Liver (tissue), 9 donors: Measurements from ENCODE around the gene KLHDC10. TPM values are rescaled to one million over a fixed set of nuclear protein-coding genes. Genes with fewer than 3 reads are reported as not detected.
"Not testable (repeated sequence)": the region's sequence is repeated elsewhere in the genome, so short reads cannot be mapped to it uniquely, and the experiment has no call there.

Experiments
- DNase-seq: peaks from one replicate; pipeline ENCODE4 v3.0.0-alpha.2; 2017; ENCODE audit warnings: low spot score
- H3K27ac ChIP-seq, 2 donors: one replicate each; pipeline ENCODE4 v1.7.0; 2013; ENCODE audit warnings: inconsistent platforms in 2 of 2, low read length in 2 of 2, control low read depth in 1 of 2, low read depth in 1 of 2, mild to moderate bottlenecking in 1 of 2
- H3K27me3 ChIP-seq, 4 donors: one replicate each; pipeline versions ENCODE4 v1.6.1 to v1.7.0; 2013; ENCODE audit warnings: low read length in 3 of 4, inconsistent platforms in 1 of 4, mild to moderate bottlenecking in 1 of 4, moderate library complexity in 1 of 4; ENCODE audit not compliant: control insufficient read depth in 4 of 4, insufficient read depth in 4 of 4
- H3K36me3 ChIP-seq, 4 donors: one replicate each; pipeline versions ENCODE4 v1.6.1 to v1.7.0; 2013; ENCODE audit warnings: low read length in 3 of 4, mild to moderate bottlenecking in 3 of 4, low read depth in 1 of 4, moderate library complexity in 1 of 4; ENCODE audit not compliant: control insufficient read depth in 4 of 4, insufficient read depth in 3 of 4
- H3K4me1 ChIP-seq, 4 donors: one replicate each; pipeline versions ENCODE4 v1.6.1 to v1.7.0; 2013; ENCODE audit warnings: low read length in 3 of 4, mild to moderate bottlenecking in 3 of 4, moderate library complexity in 1 of 4; ENCODE audit not compliant: control insufficient read depth in 4 of 4, insufficient read depth in 4 of 4
- H3K4me3 ChIP-seq, 3 donors: one replicate each; pipeline versions ENCODE4 v1.6.1 to v1.7.0; 2013; ENCODE audit warnings: low read length in 3 of 3, control low read depth in 1 of 3, low read depth in 1 of 3, mild to moderate bottlenecking in 1 of 3
- H3K9ac ChIP-seq, 2 donors: one replicate each; pipeline ENCODE4 v1.7.0; 2013; ENCODE audit warnings: low read length in 2 of 2, mild to moderate bottlenecking in 2 of 2, moderate library complexity in 2 of 2, control low read depth in 1 of 2, low read depth in 1 of 2
- H3K9me3 ChIP-seq, 4 donors: one replicate each; pipeline versions ENCODE4 v1.6.1 to v1.7.0; 2013; ENCODE audit warnings: low read length in 3 of 4; ENCODE audit not compliant: control insufficient read depth in 4 of 4
- ATF3 ChIP-seq: IDR thresholded peaks from 2 replicates; pipeline ENCODE4 v1.6.1; 2016; ENCODE audit warnings: antibody characterized with exemption
- CTCF ChIP-seq: fragments of 150-350 bp; IDR thresholded peaks from 2 replicates; pipeline ENCODE4 v1.5.1; 2017; ENCODE audit warnings: improper control_type of control experiment, low read depth, low read length; ENCODE audit not compliant: missing input control
- EGR1 ChIP-seq, 2 donors: IDR thresholded peaks; 2 replicates each; pipeline ENCODE4 v1.6.1; 2016 to 2018; ENCODE audit warnings: antibody characterized with exemption in 2 of 2, low read depth in 2 of 2
- FOXA1 ChIP-seq: IDR thresholded peaks from 2 replicates; pipeline ENCODE4 v1.6.1; 2016; ENCODE audit warnings: antibody characterized with exemption
- HNF4G ChIP-seq: IDR thresholded peaks from 2 replicates; pipeline ENCODE4 v1.6.1; 2016; ENCODE audit warnings: antibody characterized with exemption
- JUND ChIP-seq, 2 donors: IDR thresholded peaks; 2 replicates each; pipeline ENCODE4 v1.6.1; 2016; ENCODE audit warnings: antibody characterized with exemption in 2 of 2
- MAX ChIP-seq: IDR thresholded peaks from 2 replicates; pipeline ENCODE4 v1.6.1; 2016; ENCODE audit warnings: antibody characterized with exemption
- NR2F2 ChIP-seq: IDR thresholded peaks from 2 replicates; pipeline ENCODE4 v1.6.1; 2016; ENCODE audit warnings: antibody characterized with exemption
- RAD21 ChIP-seq, 2 donors: IDR thresholded peaks; 2 replicates each; pipeline ENCODE4 v1.6.1; 2016; ENCODE audit warnings: antibody characterized with exemption in 2 of 2, mild to moderate bottlenecking in 2 of 2
- REST ChIP-seq: IDR thresholded peaks from 2 replicates; pipeline ENCODE4 v1.6.1; 2016; ENCODE audit warnings: antibody characterized with exemption, mild to moderate bottlenecking
- RXRA ChIP-seq, 2 donors: IDR thresholded peaks; 2 replicates each; pipeline ENCODE4 v1.6.1; 2017 to 2018; ENCODE audit warnings: antibody characterized with exemption in 2 of 2, mild to moderate bottlenecking in 1 of 2
- SP1 ChIP-seq: IDR thresholded peaks from 2 replicates; pipeline ENCODE4 v1.6.1; 2018; ENCODE audit warnings: antibody characterized with exemption, mild to moderate bottlenecking
- TAF1 ChIP-seq: conservative IDR thresholded peaks from 2 replicates; pipeline ENCODE4 v1.6.1; 2016; ENCODE audit warnings: antibody characterized with exemption, mild to moderate bottlenecking
- YY1 ChIP-seq: IDR thresholded peaks from 2 replicates; pipeline ENCODE4 v1.6.1; 2016; ENCODE audit warnings: antibody characterized with exemption, mild to moderate bottlenecking
- ZBTB33 ChIP-seq: IDR thresholded peaks from 2 replicates; pipeline ENCODE4 v1.6.1; 2016; ENCODE audit warnings: antibody characterized with exemption
- WGBS: extraction: QIAGEN DNeasy Blood & Tissue Kit; methylation state at CpG from one replicate; pipeline ENCODE4 v1.1.7; 2013; 5-methylcytosine and 5-hydroxymethylcytosine counted together
- polyA plus RNA-seq, 2 donors: library from polyadenylated mRNA; stranded (reverse) in 1 of 2; unstranded in 1 of 2; fragments of 200-250 nt in 1 of 2; fragments of >200 nt in 1 of 2; fragmentation: Nextera tagmentation in 1 of 2; extraction: Ambion mirVana in 1 of 2; gene quantifications; one replicate each; pipeline versions ENCODE4 v1.2.1 to v1.2.3, GENCODE V29; 2013 to 2015
- total RNA-seq, 2 donors: library from RNA; depleted of rRNA; stranded (reverse); fragments of >200 nt; gene quantifications; one replicate each; pipeline ENCODE4 v1.2.3, GENCODE V29; 2014
- donor health status: healthy.
- donor health status: healthy.
- donor health status: healthy.
- donor health status: healthy.
- donor health status: healthy.

The KLHDC10 gene
- total and polyA plus RNA-seq, 4 donors, result 10.8 to 31.2 (median 17.4) TPM

GRCh38 chr7:130145424-130146100, 75.2 kb downstream of the KLHDC10 start:
- no peak overlapping the region for H3K4me3 ChIP-seq
- 92% methylated on average over 14 of the region's 14 CpGs for WGBS
- DNase-seq, result no peak
- H3K9ac ChIP-seq, result no peak overlapping the region
- no peak for TF ChIP-seq HNF4G
- TF ChIP-seq FOXA1, result no peak
- TF ChIP-seq CTCF, result no peak
- TF ChIP-seq REST, result no peak
- TF ChIP-seq EGR1 (IDR thresholded peaks at IDR 0.05; ENCODE audit: low read depth in 2 of 2), result no peak
- no peak for TF ChIP-seq RAD21 (IDR thresholded peaks at IDR 0.05)
- TF ChIP-seq RXRA (IDR thresholded peaks at IDR 0.05), result no peak
- no peak for TF ChIP-seq YY1
- TF ChIP-seq ATF3, result no peak
- H3K27me3 ChIP-seq, result no peaks in the 10 kb centered on the region
- no peaks in the 10 kb centered on the region for H3K9me3 ChIP-seq
- H3K4me1 ChIP-seq, result peaks cover 0 to 2% (median 0%) of the 10 kb centered on the region in 4 donors
- no peaks in the 10 kb centered on the region for H3K36me3 ChIP-seq
- no peak overlapping the region for H3K27ac ChIP-seq

- H3K36me3 ChIP-seq, result not testable (repeated sequence)
Observed at GRCh38 chr7:130146142-130146541, 75.8 kb downstream of the KLHDC10 start.

GRCh38 chr7:130146693-130147405, 76.5 kb downstream of the KLHDC10 start:
- Histone ChIP-seq H3K4me1 (peaks cover 0 to 2% (median 0%) of the 10 kb centered on the region in 4 donors), H3K27me3 (no peaks in the 10 kb centered on the region)
- WGBS, result 93% methylated on average over 9 of the region's 9 CpGs
- TF ChIP-seq NR2F2 (no peak), JUND (IDR thresholded peaks at IDR 0.05) (no peak), RXRA (IDR thresholded peaks at IDR 0.05) (no peak), ZBTB33 (no peak), EGR1 (IDR thresholded peaks at IDR 0.05; ENCODE audit: low read depth in 2 of 2) (no peak), FOXA1 (no peak), REST (no peak), MAX (no peak), SP1 (no peak), TAF1 (no peak)

More at GRCh38 chr7:130146142-130146541, 75.8 kb downstream of the KLHDC10 start:
- not testable (repeated sequence) for H3K27ac ChIP-seq, H3K9me3 ChIP-seq, DNase-seq, H3K27me3 ChIP-seq, H3K4me1 ChIP-seq, H3K9ac ChIP-seq, H3K4me3 ChIP-seq
- WGBS, result 90% methylated on average over 5 of the region's 5 CpGs

More at GRCh38 chr7:130146693-130147405, 76.5 kb downstream of the KLHDC10 start:
- no peak overlapping the region for H3K27ac ChIP-seq
- no peak overlapping the region for H3K9ac ChIP-seq
- no peaks in the 10 kb centered on the region for H3K9me3 ChIP-seq
- no peak for DNase-seq
- H3K36me3 ChIP-seq, result no peaks in the 10 kb centered on the region
- no peak overlapping the region for H3K4me3 ChIP-seq
